CD14-positive monocyte (primary cell): ENCODE results near the gene DTNA. TPM values are rescaled to one million over a fixed set of nuclear protein-coding genes. Genes with fewer than 3 reads are reported as not detected.

Experiments used
- DNase-seq, 3 donors: peaks; one replicate each; pipeline ENCODE4 v3.0.0-alpha.2; 2011 to 2022
- H2AFZ ChIP-seq: 2 replicates; pipeline ENCODE4 v1.6.0; 2012; ENCODE audit warnings: mild to moderate bottlenecking, low read depth, low read length, inconsistent platforms; ENCODE audit not compliant: insufficient read depth, poor library complexity, severe bottlenecking
- H3K27ac ChIP-seq, 2 donors: 1 replicate in 1 of 2; 2 replicates in 1 of 2; pipeline ENCODE4 v1.5.1; 2012 to 2013; ENCODE audit warnings: low read length in 2 of 2, control low read depth in 1 of 2, inconsistent platforms in 1 of 2, low read depth in 1 of 2, mild to moderate bottlenecking in 1 of 2
- H3K27me3 ChIP-seq, 2 donors: one replicate each; pipeline versions ENCODE4 v1.6.0 to v1.6.1; 2011 to 2013; ENCODE audit warnings: low read length in 2 of 2; ENCODE audit not compliant: control insufficient read depth in 2 of 2, insufficient read depth in 2 of 2
- H3K36me3 ChIP-seq, 2 donors: replicated peaks in 1 of 2; 1 replicate in 1 of 2; 2 replicates in 1 of 2; pipeline versions ENCODE4 v1.5.1 to v1.6.1; 2012 to 2013; ENCODE audit warnings: low read length in 2 of 2, control low read depth in 1 of 2, inconsistent platforms in 1 of 2, mild to moderate bottlenecking in 1 of 2; ENCODE audit not compliant: insufficient read depth in 2 of 2, control insufficient read depth in 1 of 2
- H3K4me1 ChIP-seq, 2 donors: 1 replicate in 1 of 2; 2 replicates in 1 of 2; pipeline versions ENCODE4 v1.5.1 to v1.6.1; 2012 to 2013; ENCODE audit warnings: low read length in 2 of 2, control low read depth in 1 of 2, inconsistent platforms in 1 of 2, mild to moderate bottlenecking in 1 of 2, moderate library complexity in 1 of 2; ENCODE audit not compliant: insufficient read depth in 2 of 2, control insufficient read depth in 1 of 2
- H3K4me2 ChIP-seq: replicated peaks from 2 replicates; pipeline ENCODE3; 2012; ENCODE audit warnings: low read length, moderate library complexity, mild to moderate bottlenecking; ENCODE audit not compliant: poor library complexity, severe bottlenecking; ENCODE audit errors: extremely low read depth
- H3K4me3 ChIP-seq, 3 experiments: fragments of 200-600 bp in 1 of 3; sonication (generic) in 1 of 3; replicated peaks in 1 of 3; 1 replicate in 2 of 3; 2 replicates in 1 of 3; pipeline ENCODE4 v1.5.1; 2011 to 2013; ENCODE audit warnings: low read length in 3 of 3, mild to moderate bottlenecking in 3 of 3, control low read depth in 2 of 3, low read depth in 2 of 3, inconsistent platforms in 1 of 3, moderate library complexity in 1 of 3
- H3K79me2 ChIP-seq: 2 replicates; pipeline ENCODE4 v1.6.0; 2012; ENCODE audit warnings: mild to moderate bottlenecking, control low read depth, inconsistent platforms, low read length, moderate library complexity; ENCODE audit not compliant: insufficient read depth
- H3K9ac ChIP-seq: 2 replicates; pipeline ENCODE4 v1.6.0; 2017; ENCODE audit warnings: low read length, mild to moderate bottlenecking; ENCODE audit not compliant: insufficient read depth, poor library complexity, severe bottlenecking
- H3K9me3 ChIP-seq, 2 donors: replicated peaks in 1 of 2; 1 replicate in 1 of 2; 2 replicates in 1 of 2; pipeline versions ENCODE4 v1.5.1 to v1.6.1; 2012 to 2013; ENCODE audit warnings: low read length in 2 of 2, control low read depth in 1 of 2; ENCODE audit not compliant: control insufficient read depth in 1 of 2, insufficient read depth in 1 of 2
- H4K20me1 ChIP-seq: 2 replicates; pipeline ENCODE4 v1.6.0; 2012; ENCODE audit warnings: mild to moderate bottlenecking, low read length, control low read depth, moderate library complexity; ENCODE audit not compliant: insufficient read depth
- H3K27ac Mint-ChIP-seq, 7 donors: one replicate each; pipeline ENCODE4 v1.8.0; 2020; ENCODE audit warnings: mild to moderate bottlenecking in 7 of 7, mixed read lengths in 7 of 7, moderate library complexity in 6 of 7, inconsistent platforms in 2 of 7
- H3K27me3 Mint-ChIP-seq, 3 donors: one replicate each; pipeline ENCODE4 v1.8.0; 2021 to 2022; ENCODE audit warnings: low read depth in 3 of 3, mild to moderate bottlenecking in 3 of 3, mixed read lengths in 3 of 3, moderate library complexity in 3 of 3, inconsistent platforms in 1 of 3
- H3K36me3 Mint-ChIP-seq, 2 donors: one replicate each; pipeline ENCODE4 v1.8.0; 2020; ENCODE audit warnings: mixed read lengths in 2 of 2, inconsistent platforms in 1 of 2, mild to moderate bottlenecking in 1 of 2
- H3K4me1 Mint-ChIP-seq: one replicate; pipeline ENCODE4 v1.8.0; 2020; ENCODE audit warnings: mild to moderate bottlenecking, mixed read lengths
- H3K4me3 Mint-ChIP-seq, 2 donors: one replicate each; pipeline ENCODE4 v1.8.0; 2020; ENCODE audit warnings: mild to moderate bottlenecking in 2 of 2, mixed read lengths in 2 of 2, moderate library complexity in 1 of 2
- H3K9me3 Mint-ChIP-seq, 7 donors: one replicate each; pipeline ENCODE4 v1.8.0; 2020 to 2022; ENCODE audit warnings: mixed read lengths in 7 of 7, mild to moderate bottlenecking in 6 of 7, moderate library complexity in 6 of 7, inconsistent platforms in 2 of 7
- CTCF ChIP-seq: fragments of 200-600 bp; IDR thresholded peaks from one replicate; pipeline ENCODE4 v1.8.0; 2022; ENCODE audit warnings: antibody characterized with exemption, mild to moderate bottlenecking
- WGBS: methylation state at CpG from one replicate; pipeline ENCODE4 v1.1.5; 2013; ENCODE audit warnings: missing lambda C conversion rate; ENCODE audit not compliant: insufficient coverage; 5-methylcytosine and 5-hydroxymethylcytosine counted together
- intact Hi-C, 2 donors: fragments of 100-400 bp; cut with micrococcal nuclease; formaldehyde crosslinking; loops; one replicate each; pipeline versions ENCODE4 v1.15.0 to v1.15.1; 2023
- polyA plus RNA-seq, 3 donors: library from polyadenylated mRNA; depleted of rRNA in 1 of 3; unstranded in 2 of 3; stranded (reverse) in 1 of 3; fragments of 300-500 nt in 2 of 3; fragments of >200 nt in 1 of 3; fragmentation: Illumina TruSeq in 2 of 3; gene quantifications; 1 replicate in 2 of 3; 2 replicates in 1 of 3; pipeline ENCODE4 v1.2.3, GENCODE V29; 2012 to 2021

Gene DTNA
- polyA plus RNA-seq, 3 donors: 0.53 to 2.3 (median 0.76) TPM

- no peaks in the 10 kb centered on the region for H4K20me1 ChIP-seq
- TF ChIP-seq CTCF: no peak
- H3K4me3 ChIP-seq: no peak overlapping the region
- no peaks in the 10 kb centered on the region for H3K9me3 Mint-ChIP-seq
- H3K79me2 ChIP-seq: no peaks in the 10 kb centered on the region
- peaks cover 0 to 1% (median 0%) of the 10 kb centered on the region in 3 donors for H3K27me3 Mint-ChIP-seq
- H3K4me2 ChIP-seq: no peak overlapping the region
- no peak overlapping the region for H3K4me3 Mint-ChIP-seq
- no peak overlapping the region for H2AFZ ChIP-seq
- no peak for DNase-seq
- no peaks in the 10 kb centered on the region for H3K36me3 Mint-ChIP-seq
- H3K27ac ChIP-seq: no peak overlapping the region
- no peak overlapping the region for H3K27ac Mint-ChIP-seq
- H3K4me1 Mint-ChIP-seq: no peaks in the 10 kb centered on the region
- WGBS: no CpG with 5 or more reads among the region's 3 CpGs
- no peaks in the 10 kb centered on the region for H3K36me3 ChIP-seq
- H3K4me1 ChIP-seq: no peaks in the 10 kb centered on the region
- H3K27me3 ChIP-seq: no peaks in the 10 kb centered on the region
- H3K9me3 ChIP-seq: no peaks in the 10 kb centered on the region
- no peak overlapping the region for H3K9ac ChIP-seq
- intact Hi-C loops: no loop called here
Measured at GRCh38 chr18:34794348-34794747, 84.2 kb downstream of the DTNA start.

GRCh38 chr18:34795070-34795732 lies 85.1 kb downstream of the DTNA start:
- Histone ChIP-seq H3K4me3 (no peak overlapping the region), H3K9ac (no peak overlapping the region), H3K27ac (no peak overlapping the region), H3K9me3 (no peaks in the 10 kb centered on the region), H2AFZ (no peak overlapping the region), H3K79me2 (no peaks in the 10 kb centered on the region), H3K36me3 (no peaks in the 10 kb centered on the region), H3K4me1 (no peaks in the 10 kb centered on the region), H4K20me1 (no peaks in the 10 kb centered on the region), H3K27me3 (no peaks in the 10 kb centered on the region), H3K4me2 (no peak overlapping the region)
- H3K27ac Mint-ChIP-seq: no peak overlapping the region
- TF ChIP-seq CTCF: no peak
- H3K4me1 Mint-ChIP-seq: no peaks in the 10 kb centered on the region
- H3K27me3 Mint-ChIP-seq: peaks cover 0 to 1% (median 0%) of the 10 kb centered on the region in 3 donors
- intact Hi-C loops: no loop called here
- DNase-seq: no peak
- no peaks in the 10 kb centered on the region for H3K36me3 Mint-ChIP-seq
- no peak overlapping the region for H3K4me3 Mint-ChIP-seq
- 71% methylated on average over 3 of the region's 6 CpGs for WGBS
- no peaks in the 10 kb centered on the region for H3K9me3 Mint-ChIP-seq
